Activated T-cell treated with anti-CD3 and anti-CD28 coated beads, Interleukin-2, amount 50 U/mL, for 4 hours (primary cell): ENCODE data around the gene STK39. TPM values are rescaled to one million over a fixed set of nuclear protein-coding genes. Genes with fewer than 3 reads are reported as not detected.

Experiments used
- ATAC-seq, 2 donors: fragments of 200-7000 bp; cut with Tn5 transposase; one replicate each; pipeline ENCODE4 v1.10.0; 2021
- DNase-seq: peaks from one replicate; pipeline ENCODE4 v3.0.0-alpha.2; 2020
- H3K27me3 Mint-ChIP-seq: one replicate; pipeline ENCODE4 v1.8.0; 2021; ENCODE audit warnings: low read depth, mixed read lengths
- H3K36me3 Mint-ChIP-seq: one replicate; pipeline ENCODE4 v1.8.0; 2022; ENCODE audit warnings: mixed read lengths; ENCODE audit not compliant: insufficient read depth
- H3K4me1 Mint-ChIP-seq: one replicate; pipeline ENCODE4 v1.8.0; 2021; ENCODE audit warnings: low read depth, mixed read lengths
- H3K4me3 Mint-ChIP-seq: one replicate; pipeline ENCODE4 v1.8.0; 2021; ENCODE audit warnings: mild to moderate bottlenecking, moderate library complexity, mixed read lengths
- H3K9me3 Mint-ChIP-seq: one replicate; pipeline ENCODE4 v1.8.0; 2021; ENCODE audit warnings: mixed read lengths
- total RNA-seq, 3 donors: library from RNA; stranded (reverse); gene quantifications; one replicate each; pipeline ENCODE4 v1.2.1, GENCODE V29; 2021

Gene STK39
- total RNA-seq, 3 donors from 2014 or later = 24.9 to 31.9 (median 31.5) TPM

DNA sequence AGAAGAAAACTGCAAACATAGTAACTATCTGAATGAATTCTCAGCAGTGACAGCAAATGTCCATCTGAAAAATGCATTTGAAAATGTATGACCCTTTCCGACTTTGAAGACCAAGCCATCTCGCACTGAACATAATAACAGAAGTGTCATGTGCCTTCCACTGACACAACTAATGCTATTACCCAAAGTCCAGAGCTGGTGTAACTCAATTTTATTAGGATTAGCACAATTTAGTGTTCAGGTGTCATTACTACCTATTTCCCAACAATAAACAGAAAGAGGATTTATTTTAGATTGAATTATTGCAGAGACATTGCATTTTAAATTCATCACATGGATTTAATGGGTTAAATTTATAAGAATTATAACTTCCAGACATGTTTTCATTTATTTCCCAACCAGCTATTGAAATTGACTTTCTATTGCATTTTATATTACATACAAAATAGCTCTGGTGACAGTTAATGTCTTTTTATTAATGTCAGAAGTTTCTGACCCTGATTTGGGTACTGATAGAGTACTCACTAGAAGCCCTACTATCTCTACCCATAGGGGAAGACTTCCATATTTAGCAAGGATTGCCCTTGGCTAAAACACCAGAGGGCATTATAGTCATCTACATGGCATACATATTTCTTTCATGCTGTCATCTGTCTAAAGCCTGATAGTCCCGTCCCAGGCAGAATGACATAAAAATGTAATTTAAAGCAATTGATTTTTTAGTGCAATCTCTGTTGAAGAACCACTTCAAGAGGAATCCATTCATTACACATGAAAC lies 7.0 kb upstream of the STK39 start:
- DNase-seq = no peak
- Mint-ChIP-seq H3K4me1 (peaks cover 7% of the 10 kb centered on the region), H3K9me3 (peaks cover 9% of the 10 kb centered on the region), H3K4me3 (no peak overlapping the region), H3K27me3 (no peaks in the 10 kb centered on the region), H3K36me3 (peaks cover under 1% of the 10 kb centered on the region)
- no peak for ATAC-seq

DNA sequence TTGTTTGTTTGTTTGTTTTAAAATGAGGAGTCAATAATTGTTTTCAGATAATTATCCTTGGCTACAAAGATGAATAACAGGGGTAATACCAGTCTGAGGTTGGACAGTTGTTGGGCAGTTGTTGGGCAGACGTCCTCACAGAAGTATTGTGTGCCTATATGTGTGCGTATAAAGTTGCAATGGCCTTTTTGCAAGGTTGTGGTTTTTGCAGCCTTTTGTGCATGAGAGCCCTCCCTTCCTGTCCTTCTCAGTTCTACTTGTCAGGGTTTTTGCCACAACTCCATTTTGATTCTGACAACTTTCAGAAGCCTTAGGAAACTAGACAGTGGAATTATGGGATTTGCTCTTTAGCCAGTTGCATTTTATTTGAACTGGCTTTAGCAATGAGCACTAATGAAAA lies 6.0 kb upstream of the STK39 start:
- ATAC-seq = no peak
- H3K4me3 Mint-ChIP-seq = no peak overlapping the region
- H3K9me3 Mint-ChIP-seq = no peaks in the 10 kb centered on the region
- H3K27me3 Mint-ChIP-seq = no peaks in the 10 kb centered on the region
- peaks cover 9% of the 10 kb centered on the region for H3K4me1 Mint-ChIP-seq
- DNase-seq = no peak
- no peaks in the 10 kb centered on the region for H3K36me3 Mint-ChIP-seq

DNA sequence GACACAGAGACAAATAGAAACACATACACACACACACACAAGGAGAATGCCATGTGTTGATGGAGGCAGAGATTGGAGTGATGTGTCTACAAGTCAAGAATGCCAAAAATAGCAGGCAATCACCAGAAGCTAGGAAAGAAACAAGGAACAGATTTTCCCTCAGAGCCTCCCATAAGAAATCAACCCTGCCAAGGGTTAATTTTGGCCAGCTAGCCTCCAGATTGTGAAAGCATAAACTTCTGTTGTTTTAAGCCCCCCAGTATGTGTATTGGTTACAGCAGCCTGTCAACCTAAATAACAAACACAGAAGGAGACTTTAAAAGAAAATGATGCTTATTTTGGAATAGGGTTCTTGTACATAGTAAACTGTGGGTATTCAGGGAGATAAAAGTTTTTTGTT lies 5.6 kb upstream of the STK39 start:
- no peaks in the 10 kb centered on the region for H3K36me3 Mint-ChIP-seq
- peaks cover 12% of the 10 kb centered on the region for H3K4me1 Mint-ChIP-seq
- DNase-seq = no peak
- H3K9me3 Mint-ChIP-seq = no peaks in the 10 kb centered on the region
- H3K4me3 Mint-ChIP-seq = no peak overlapping the region
- no peaks in the 10 kb centered on the region for H3K27me3 Mint-ChIP-seq
- no peak for ATAC-seq

DNA sequence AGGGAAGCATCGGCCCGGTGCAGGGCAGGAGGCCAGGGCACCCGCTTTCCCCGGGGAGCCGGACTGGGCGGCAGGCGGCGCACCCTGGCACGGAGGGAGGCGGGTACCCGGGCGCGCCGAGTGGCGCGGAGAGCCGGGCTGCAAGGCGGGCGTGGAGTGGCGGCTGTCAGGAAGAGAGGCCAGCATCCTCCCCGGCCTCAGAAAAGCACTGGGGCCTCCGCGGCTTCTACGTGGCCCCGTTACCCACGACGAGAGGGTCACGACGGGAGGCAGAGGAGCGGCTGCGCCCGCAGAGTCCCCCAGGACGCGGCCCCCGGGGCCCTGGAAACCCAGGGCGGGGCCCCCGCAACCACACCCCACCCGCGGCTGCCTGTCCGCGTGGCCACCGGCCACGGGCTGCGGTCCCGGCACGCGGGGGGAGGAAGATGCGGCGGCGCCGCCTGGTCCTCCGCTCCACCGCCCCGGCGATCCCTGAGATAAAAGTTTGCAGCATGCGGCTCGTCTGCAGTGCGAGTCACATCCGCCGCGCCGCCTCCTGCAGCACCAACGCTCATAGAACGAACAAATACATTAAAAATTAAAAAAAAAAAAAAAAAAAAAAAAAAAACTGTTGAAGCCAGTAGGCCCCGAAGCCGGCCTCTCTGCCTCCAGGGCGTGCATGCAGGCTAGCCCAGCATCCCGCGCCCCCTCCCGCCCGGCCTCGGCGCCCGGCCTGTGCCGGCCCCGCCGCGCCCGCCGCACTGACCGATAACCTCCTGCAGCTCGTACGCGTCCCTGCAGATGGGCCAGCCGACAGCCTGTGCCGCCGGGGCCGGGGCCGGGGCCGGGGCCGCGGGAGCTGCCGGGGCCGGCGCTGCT lies 683 bp downstream of the STK39 start:
- Mint-ChIP-seq H3K4me3 (peak overlapping the region; percentile 94), H3K36me3 (peaks cover 3% of the 10 kb centered on the region), H3K27me3 (no peaks in the 10 kb centered on the region), H3K9me3 (no peaks in the 10 kb centered on the region), H3K4me1 (peaks cover 39% of the 10 kb centered on the region)
- peak; percentile 56 to 61 for ATAC-seq
- DNase-seq = peak; percentile 65

GRCh38 chr2:168246072-168246482 lies 1.3 kb downstream of the STK39 start:
- DNase-seq = no peak
- Mint-ChIP-seq H3K4me3 (peak overlapping the region; percentile 94), H3K9me3 (no peaks in the 10 kb centered on the region), H3K4me1 (peaks cover 39% of the 10 kb centered on the region), H3K36me3 (peaks cover 3% of the 10 kb centered on the region), H3K27me3 (no peaks in the 10 kb centered on the region)
- ATAC-seq = no peak

GRCh38 chr2:168245074-168245825 lies 2.1 kb downstream of the STK39 start:
- DNase-seq (no peak), ATAC-seq (no peak)
- Mint-ChIP-seq H3K4me3 (peak overlapping the region; percentile 94), H3K27me3 (no peaks in the 10 kb centered on the region), H3K36me3 (peaks cover 3% of the 10 kb centered on the region), H3K9me3 (no peaks in the 10 kb centered on the region), H3K4me1 (peaks cover 39% of the 10 kb centered on the region)

DNA sequence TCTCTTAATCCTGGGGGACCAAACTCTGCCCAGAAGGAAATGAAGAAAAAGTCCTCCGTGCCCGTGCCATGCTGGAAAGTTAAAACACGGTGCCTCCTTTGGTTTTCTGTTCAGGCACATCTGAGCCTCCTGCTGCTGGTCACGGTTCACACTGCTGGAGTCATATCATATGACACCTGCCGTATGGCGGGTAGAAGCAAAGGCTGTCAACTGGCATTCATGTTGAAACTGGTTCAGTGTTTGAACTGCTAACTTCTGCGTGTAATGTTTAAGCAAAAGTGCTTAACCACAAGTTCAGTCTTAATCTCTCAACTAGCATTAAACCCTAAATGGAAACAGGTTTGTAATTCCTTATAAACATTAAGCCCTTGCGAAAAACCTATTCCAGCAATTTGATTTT lies 3.1 kb downstream of the STK39 start:
- H3K4me1 Mint-ChIP-seq = peaks cover 39% of the 10 kb centered on the region
- no peaks in the 10 kb centered on the region for H3K9me3 Mint-ChIP-seq
- DNase-seq (peak; percentile 7), ATAC-seq (peak; percentile 35)
- H3K36me3 Mint-ChIP-seq = peaks cover 3% of the 10 kb centered on the region
- no peaks in the 10 kb centered on the region for H3K27me3 Mint-ChIP-seq
- H3K4me3 Mint-ChIP-seq = peak overlapping the region; percentile 94

DNA sequence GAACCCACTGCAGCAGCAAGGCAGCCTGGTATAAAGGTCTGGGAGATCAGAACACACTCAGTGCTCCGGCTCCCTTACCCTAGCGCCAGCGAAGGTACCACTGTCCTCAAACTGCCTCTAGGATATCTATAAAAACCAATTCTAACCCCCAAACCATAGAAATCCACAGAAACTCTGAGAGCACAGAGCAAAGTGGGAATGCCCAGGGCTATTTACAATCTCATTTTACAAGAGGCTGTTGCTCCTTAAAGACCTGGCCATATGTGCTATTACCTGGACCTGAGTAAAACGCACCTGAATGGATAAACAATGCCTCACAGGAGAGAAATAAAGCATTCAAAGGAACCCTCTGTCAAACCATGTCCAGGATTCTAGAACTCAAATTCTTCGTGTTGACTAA lies 4.3 kb downstream of the STK39 start:
- H3K36me3 Mint-ChIP-seq = peaks cover 4% of the 10 kb centered on the region
- ATAC-seq (no peak), DNase-seq (no peak)
- no peak overlapping the region for H3K4me3 Mint-ChIP-seq
- H3K4me1 Mint-ChIP-seq = peaks cover 39% of the 10 kb centered on the region
- no peaks in the 10 kb centered on the region for H3K27me3 Mint-ChIP-seq
- H3K9me3 Mint-ChIP-seq = no peaks in the 10 kb centered on the region

DNA sequence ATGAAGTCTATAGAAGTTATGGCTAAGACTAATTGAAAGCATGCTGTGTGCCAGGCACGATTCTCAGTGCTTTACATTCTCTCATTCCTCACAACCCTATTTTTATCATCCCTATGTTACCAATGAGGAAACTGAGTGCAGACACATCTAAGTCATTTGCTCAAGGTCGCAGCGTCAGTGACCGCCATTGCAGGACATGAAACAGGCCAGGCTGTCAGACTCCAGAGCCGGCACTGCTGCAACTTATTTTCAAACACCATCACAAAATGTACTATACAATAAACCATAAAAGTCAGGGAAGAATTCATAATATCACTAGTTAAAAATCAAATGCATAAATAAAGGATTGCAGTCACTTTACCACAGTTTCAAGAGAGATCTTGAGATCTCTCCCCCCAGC lies 5.6 kb downstream of the STK39 start:
- ATAC-seq = no peak
- H3K4me3 Mint-ChIP-seq = no peak overlapping the region

DNA sequence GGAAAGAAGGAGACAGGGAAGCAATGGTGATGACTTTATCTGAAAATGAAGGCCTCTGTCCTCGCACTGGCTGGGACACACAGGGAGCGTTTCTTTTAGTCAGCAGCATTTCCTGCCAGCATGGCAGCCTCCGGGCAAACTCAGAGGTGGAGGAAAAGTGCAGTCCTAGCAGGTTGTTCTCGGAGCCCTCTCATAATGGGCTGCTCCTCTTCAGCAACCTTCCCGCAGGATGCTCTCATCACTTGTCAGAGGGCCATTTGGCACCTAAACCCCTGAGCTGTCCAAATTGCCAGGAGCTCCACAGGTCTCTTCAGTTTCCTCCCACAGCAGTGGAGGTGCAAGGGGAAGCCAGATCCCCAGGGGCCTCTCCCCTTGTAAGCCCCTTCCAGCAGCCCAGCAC lies 6.2 kb downstream of the STK39 start:
- no peaks in the 10 kb centered on the region for H3K9me3 Mint-ChIP-seq
- no peaks in the 10 kb centered on the region for H3K27me3 Mint-ChIP-seq
- no peak overlapping the region for H3K4me3 Mint-ChIP-seq
- DNase-seq (no peak), ATAC-seq (no peak)
- peaks cover 4% of the 10 kb centered on the region for H3K36me3 Mint-ChIP-seq
- H3K4me1 Mint-ChIP-seq = peaks cover 41% of the 10 kb centered on the region

More for the DNA sequence above, 5.6 kb downstream of the STK39 start:
- no peak for DNase-seq
- Mint-ChIP-seq H3K27me3 (no peaks in the 10 kb centered on the region), H3K36me3 (peaks cover 4% of the 10 kb centered on the region), H3K4me1 (peaks cover 41% of the 10 kb centered on the region), H3K9me3 (no peaks in the 10 kb centered on the region)

DNA sequence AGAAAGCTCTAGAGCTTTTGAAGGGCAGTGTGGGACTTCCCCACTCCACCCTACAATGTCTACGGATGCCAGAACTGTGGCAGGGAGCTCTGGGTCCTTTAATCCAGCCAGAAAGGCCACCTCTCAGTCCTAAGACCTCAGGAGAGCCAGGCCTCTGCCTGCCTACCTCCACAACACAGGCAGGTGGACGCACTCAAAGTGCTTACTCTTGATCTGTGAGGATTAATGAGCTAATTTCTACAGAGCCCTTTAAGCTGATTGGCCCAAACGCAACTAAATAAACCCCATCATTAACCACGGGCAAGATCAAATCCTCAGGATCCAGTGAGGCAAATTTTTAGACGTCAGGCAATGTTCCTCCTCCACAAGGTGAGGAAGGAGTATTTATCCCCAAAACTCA lies 8.1 kb downstream of the STK39 start:
- Mint-ChIP-seq H3K27me3 (no peaks in the 10 kb centered on the region), H3K9me3 (no peaks in the 10 kb centered on the region), H3K4me1 (peaks cover 34% of the 10 kb centered on the region), H3K36me3 (peaks cover 1% of the 10 kb centered on the region), H3K4me3 (no peak overlapping the region)
- no peak for ATAC-seq
- DNase-seq = no peak

DNA sequence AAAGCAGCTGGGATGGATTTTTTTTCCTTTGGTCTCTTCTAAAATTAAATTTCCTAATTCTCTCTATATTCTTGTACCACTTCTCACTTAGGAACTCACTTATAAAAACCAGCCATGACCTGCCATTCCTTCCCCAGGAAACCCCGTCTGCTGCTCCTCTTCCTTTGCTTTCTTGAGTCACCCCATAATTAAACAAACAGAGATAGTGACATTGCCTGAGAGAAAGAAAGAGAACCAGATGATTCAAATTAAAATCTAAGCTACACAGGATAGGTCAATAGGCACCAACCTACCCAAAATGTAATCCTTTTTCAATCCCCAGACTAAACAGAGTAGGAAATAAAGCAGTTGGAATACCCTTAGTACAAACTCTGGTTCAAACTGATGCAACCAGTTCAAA lies 9.7 kb downstream of the STK39 start:
- DNase-seq (no peak), ATAC-seq (no peak)
- Mint-ChIP-seq H3K27me3 (no peaks in the 10 kb centered on the region), H3K9me3 (no peaks in the 10 kb centered on the region), H3K36me3 (peaks cover 5% of the 10 kb centered on the region), H3K4me1 (peaks cover 34% of the 10 kb centered on the region), H3K4me3 (no peak overlapping the region)

DNA sequence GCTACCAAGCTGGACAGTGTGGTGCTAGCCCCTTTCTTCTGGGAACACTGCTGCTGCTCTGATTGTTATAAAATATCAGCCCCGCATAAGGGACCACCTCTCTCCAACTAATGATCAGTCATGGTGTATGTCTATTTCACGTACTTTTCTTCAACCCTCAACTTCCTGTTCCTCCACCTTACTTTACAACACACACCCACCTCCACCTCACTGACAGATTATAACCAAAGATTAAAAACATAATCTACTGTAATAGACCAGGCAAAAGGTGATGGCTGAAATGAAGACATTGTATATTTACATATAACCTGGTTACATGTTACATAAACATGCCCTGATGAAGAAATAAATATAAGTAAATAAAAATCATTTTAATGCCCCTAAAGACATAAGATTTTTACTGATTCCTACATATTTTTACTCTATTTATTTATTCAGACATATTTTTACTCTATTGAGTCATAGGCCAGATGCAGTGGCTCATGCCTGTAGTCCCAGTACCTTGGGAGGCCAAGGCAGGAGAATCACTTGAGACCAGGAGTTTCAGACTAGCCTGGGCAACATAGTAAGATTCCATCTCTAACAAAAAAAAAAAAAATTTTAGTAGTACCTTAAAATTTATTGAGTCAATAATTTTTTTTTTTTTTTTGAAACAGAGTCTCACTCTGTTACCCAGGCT lies 12.8 kb downstream of the STK39 start:
- Mint-ChIP-seq H3K9me3 (no peaks in the 10 kb centered on the region), H3K4me3 (peak overlapping the region; percentile 2), H3K27me3 (no peaks in the 10 kb centered on the region), H3K4me1 (peaks cover 47% of the 10 kb centered on the region), H3K36me3 (peaks cover 18% of the 10 kb centered on the region)
- no peak for DNase-seq
- ATAC-seq = peak; percentile 59 to 60
